Measurements from ENCODE around the gene RBL2.

- TF ChIP-seq GATA2 (IDR thresholded peaks at IDR 0.05; ENCODE audit: low read depth, low read length) = no peak
- TF ChIP-seq GATA3 (IDR thresholded peaks at IDR 0.05; ENCODE audit: low read depth, low read length) = no peak
These were observed 95.8 kb downstream of the RBL2 start for GRCh38 chr16:53530046-53530445.

Measured in SH-SY5Y (cell line).